Fibroblast of skin of left quadriceps (primary cell): ENCODE measurements around the gene CDC27.
A peak's percentile ranks its signal among the peaks of the same experiment; 100 is the strongest.
"Not testable (repeated sequence)": the region's sequence is repeated elsewhere in the genome, so short reads cannot be mapped to it uniquely, and the experiment has no call there.

ENCODE experiments used
- DNase-seq, 2 experiments: peaks; one replicate each; pipeline ENCODE4 v3.0.0-alpha.2; 2013; ENCODE audit warnings: low read depth in 2 of 2

Gene CDC27

DNA sequence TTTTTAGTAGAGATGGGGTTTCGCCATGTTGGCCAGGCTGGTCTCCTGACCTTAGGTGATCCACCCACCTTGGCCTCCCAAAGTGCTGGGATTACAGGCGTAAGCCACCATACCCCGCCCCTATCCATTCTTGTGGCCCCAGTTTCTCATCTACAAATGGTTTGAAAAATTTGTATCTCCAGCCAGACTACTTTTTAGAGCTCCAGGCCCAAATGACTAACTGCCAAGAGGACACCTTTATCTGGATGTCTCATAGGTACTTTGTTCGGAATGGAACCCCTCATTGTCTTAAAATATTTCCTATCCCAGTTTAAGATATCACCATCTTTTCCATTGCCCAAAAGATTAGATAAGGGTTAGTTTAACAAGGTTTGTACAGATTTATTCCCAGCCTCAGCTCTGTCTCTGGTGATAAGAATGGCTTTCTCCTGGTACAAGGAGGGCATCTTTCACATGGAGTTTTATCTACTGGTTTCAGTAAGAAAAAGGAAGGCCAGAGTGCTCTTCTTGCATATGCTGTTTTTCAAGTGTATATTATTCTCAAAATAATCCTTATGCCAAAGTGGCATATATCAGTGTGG, 4.9 kb upstream of the CDC27 start:
- no peak for DNase-seq

DNA sequence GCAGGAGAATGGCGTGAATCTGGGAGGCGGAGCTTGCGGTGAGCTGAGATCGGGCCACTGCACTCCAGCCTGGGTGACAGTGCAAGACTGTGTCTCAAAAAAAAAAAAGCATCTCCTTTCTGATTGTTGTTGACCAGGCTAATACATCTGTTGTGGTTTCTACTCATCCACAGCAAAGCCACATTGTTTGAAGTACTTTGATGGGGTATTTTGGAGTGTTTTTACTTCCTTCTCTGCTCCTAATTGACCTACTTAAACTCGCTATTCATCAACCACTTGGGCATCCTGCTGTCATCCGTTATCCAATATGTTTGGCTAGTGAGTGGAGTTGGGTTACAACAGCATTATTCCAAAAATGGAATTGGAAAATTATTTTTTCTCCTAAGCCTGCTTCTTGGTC, 3.5 kb upstream of the CDC27 start:
- DNase-seq = no peak

DNA sequence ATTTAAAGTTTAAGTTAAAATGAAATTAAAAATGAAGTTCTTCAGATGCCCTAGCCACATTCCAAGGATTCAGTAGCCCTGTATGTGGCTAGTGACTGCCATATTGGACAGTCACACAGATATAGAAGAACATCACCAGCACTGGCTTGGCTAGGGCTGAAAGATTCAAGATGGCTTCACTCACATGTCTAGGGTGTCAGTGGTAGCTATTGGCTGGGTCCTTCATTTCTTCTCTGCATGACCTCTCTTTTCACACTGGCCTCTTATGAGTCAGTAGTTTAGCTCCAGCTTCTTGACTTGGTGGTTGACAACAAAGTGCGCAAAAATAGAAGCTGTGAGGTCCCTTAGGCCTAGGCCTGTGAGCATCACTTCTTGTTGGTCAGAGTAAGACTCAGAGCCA, 1.7 kb upstream of the CDC27 start:
- DNase-seq = no peak

DNA sequence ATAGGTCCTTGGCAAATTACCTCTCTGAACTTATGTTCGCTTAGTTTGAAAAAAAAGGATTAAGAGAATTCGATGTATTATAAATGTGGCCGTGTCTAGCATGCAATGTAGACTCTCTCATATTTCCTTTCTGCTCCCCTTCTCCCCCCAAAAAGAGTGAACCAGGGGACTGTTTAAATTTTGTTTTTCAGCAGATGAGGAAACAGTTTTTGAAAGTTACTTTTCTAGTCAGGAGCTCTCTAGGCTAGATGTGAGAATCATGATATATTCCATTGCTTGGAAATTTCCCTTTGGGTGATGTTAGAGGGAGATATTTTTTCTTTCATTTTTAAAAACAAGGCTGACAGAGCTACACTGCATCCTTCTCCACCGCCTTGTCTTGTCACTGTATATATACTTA, 1.1 kb upstream of the CDC27 start:
- DNase-seq = no peak

DNA sequence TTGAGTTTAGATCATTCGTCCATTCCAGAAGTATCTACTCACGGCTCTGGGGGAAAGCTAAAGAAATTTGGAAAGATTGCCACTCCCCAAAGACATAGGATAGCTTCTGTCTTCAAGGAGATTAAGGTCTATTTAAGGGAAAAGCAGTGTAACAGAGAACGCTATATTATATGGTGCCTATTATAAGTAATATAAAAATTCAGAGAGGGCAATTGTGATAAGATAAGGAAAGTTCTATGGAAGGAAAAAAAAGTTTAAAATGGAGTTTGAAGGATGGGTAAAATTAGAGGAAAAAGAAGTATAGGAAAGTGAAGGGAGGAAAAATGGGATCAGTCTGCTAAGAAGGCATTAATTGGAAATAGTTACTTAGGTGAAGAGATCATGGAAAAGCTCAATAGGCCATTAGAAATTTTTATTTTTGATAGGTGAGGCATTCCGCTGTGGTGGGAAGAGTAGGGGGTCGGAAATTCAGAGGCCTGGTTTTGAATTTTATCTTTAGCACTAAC, 690 bp upstream of the CDC27 start:
- no peak for DNase-seq

- DNase-seq = no peak
Measured at GRCh38 chr17:47188271-47188875, 722 bp downstream of the CDC27 start.

DNA sequence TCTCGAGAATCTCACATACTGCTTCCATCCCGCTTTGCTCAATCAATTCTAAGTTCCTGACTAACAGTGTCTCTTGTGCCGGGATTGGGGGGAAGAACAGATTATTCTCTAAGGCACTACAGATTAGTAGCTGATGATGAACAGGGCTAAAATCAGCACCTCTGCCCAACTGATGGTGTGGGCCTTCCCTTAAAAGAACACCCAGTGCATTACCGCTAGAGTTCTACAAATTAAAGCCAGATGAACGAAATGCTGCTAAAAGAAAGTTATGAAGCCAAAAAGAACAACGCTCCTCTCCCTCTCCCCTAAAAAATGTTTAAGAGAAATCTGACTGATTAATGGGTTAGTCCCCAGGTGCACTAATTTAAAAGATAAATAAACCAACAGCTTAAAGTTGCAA, 4.4 kb downstream of the CDC27 start:
- peak in 1 of 2 experiments; percentile 47 for DNase-seq

- DNase-seq = not testable (repeated sequence)
Measured at GRCh38 chr17:47180988-47181387, 8.1 kb downstream of the CDC27 start.

- no peak for DNase-seq
Measured at GRCh38 chr17:47180337-47180736, 8.8 kb downstream of the CDC27 start.

- no peak for DNase-seq
Measured at GRCh38 chr17:47179141-47179540, 10.0 kb downstream of the CDC27 start.

DNA sequence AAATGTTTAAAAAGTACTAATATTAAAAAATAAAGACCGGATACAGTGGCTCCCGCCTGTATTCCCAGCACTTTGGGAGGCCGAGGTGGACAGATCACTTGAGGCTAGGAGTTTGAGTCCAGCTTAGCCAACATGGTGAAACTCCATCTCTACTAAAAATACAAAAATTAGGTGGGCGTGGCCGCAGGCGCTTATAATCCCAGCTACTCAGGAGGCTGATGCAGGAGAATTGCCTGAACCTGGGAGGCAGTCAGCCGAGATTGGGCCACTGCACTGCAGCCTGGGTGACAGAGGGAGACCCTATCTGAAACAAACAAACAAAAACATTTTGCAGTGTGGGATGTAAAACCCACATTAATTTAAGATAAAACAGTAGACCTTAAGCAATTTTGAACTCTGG, 11.8 kb downstream of the CDC27 start:
- no peak for DNase-seq

- DNase-seq = no peak
Measured at GRCh38 chr17:47176389-47176826, 12.7 kb downstream of the CDC27 start.

DNA sequence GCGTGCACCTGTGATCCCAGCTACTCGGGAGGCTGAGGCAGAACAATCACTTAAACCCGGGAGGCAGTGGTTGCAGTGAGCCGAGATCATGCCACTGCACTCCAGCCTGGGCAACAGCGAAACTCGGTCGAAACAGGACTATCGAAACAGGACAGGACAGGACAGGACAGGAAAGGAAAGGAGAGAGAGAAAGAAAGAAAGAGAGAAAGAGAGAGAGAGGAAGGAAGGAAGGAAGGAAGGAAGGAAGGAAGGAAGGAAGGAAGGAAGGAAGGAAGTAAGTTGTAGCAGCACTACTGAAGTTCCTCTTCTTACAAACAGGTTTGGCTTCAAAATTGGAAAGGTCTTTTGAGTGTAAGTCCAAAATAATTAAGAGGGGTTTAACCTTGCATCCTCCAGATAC, 14.3 kb downstream of the CDC27 start:
- DNase-seq = not testable (repeated sequence)

- no peak for DNase-seq
Measured at GRCh38 chr17:47172696-47173565, 16.2 kb downstream of the CDC27 start.

DNA sequence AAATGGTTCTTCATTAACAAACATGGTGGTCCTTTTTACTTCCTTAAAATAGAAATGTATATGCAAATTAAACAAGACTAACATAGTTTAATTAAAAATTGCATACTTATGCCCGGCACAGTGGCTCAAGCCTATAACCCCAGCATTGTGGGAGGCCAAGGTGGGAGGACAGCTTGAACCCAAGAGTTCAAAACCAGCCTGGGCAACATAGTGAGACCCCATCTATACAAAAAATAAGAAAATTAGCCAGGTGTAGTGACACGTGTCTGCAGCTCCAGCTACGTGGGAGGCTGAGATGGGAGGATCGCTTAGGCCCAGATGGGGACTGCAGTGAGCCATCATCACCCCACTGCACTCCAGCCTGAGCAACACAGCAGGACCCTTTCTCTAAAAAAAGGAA, 18.4 kb downstream of the CDC27 start:
- DNase-seq = no peak

DNA sequence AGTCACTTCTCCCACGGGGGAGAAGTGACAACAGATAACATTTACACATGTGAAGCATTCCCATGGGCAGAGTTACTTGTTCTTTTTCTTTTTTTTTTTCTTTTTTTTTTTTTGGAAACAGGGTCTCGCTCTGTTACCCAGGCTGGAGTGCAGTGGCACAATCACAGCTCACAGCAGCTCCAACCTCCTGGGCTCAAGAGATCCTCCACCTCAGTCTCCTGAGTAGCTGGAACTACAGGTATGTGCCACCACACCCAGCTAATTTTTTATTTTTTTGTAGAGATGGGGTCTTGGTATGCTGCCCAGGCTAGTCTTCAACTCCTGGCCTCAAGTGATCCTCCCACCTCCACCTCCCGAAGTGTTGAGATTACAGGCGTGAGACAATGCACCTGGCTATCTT, 20.2 kb downstream of the CDC27 start:
- not testable (repeated sequence) for DNase-seq

- not testable (repeated sequence) for DNase-seq
Measured at GRCh38 chr17:47166854-47167253, 22.2 kb downstream of the CDC27 start.

GRCh38 chr17:47165137-47165536, 24.0 kb downstream of the CDC27 start:
- no peak for DNase-seq

- DNase-seq = no peak
Measured at GRCh38 chr17:47164263-47164662, 24.8 kb downstream of the CDC27 start.

DNA sequence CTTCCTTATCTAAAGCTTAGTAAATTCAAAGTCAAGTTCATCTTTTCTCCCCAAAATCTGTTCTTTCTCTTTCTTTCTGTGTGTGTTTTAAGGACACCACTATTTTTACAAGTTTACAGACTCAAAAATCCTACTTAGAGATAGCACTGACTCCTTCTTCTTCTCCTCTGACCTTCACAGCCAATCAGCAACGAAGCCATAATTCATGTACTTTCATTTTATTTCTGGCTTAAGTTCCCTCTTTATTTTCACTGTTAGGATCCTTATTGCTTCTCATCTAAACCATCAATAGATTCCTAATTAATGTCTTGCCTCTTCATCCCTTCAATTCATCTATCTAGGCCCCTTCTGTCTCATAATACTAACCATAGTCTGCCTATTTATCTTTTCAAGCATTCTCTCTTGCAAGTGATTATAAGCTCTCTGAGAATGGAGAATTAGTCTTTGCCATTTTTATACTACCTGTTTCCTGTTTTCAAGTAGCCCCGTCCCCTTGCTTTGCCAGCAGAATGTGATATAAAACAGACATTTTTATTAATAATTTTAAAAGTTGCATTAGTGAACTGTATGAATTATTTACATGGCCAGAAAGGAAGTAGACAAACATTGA, 27.0 kb downstream of the CDC27 start:
- DNase-seq = no peak

DNA sequence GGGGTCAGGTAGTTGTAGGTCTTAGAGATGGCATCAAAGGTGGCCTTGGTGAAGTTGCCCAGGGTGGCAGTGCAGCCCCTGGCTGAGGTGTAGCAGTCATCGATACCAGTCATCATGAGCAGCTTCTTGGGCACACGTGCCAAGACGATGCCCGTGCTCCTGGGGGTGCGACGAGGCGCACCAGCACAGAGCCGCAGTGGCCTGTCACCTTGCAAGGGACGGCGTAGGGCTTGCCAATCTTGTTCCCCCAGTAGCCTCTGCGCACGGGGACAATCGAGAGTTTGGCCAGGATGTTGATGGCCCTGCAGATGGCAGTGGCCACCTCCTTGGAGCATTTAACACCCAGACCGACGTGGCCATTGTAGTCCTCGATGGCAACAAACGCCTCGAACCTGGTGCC, 29.8 kb downstream of the CDC27 start:
- no peak for DNase-seq

DNA sequence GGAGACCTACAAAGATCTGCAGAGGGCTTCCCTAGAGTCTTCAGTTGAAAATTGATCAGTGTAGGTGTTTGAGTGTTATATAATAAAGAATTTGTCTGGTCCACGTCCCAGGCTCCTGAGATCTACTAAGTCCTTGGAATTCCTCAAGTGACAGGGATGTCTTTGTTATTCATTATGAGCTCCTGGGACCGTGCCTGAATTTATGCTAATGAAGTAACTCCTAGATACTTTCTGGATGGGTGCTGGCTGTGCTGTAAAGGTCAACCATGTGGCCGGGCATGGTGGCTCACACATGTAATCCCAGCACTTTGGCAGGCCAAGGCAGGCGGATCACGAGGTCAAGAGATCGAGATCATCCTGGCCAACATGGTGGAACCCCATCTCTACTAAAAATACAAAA, 43.7 kb downstream of the CDC27 start:
- no peak for DNase-seq
